H1 (cell line): ENCODE data around the gene DOC2A. TPM values are rescaled to one million over a fixed set of nuclear protein-coding genes. Genes with fewer than 3 reads are reported as not detected.

Experiments
- CTCF ChIA-PET: fragments of 300-600 bp; sonication (Branson Sonifier 250); formaldehyde crosslinking; loops from one replicate; lab custom pipeline; 2021; ENCODE audit not compliant: partially characterized antibody; lab: Charles Lee
- POLR2A ChIA-PET: fragments of 300-600 bp; sonication (Branson Sonifier 250); formaldehyde crosslinking; loops from one replicate; lab custom pipeline; 2021; ENCODE audit warnings: inconsistent platforms; ENCODE audit not compliant: partially characterized antibody; lab: Charles Lee
- DNase-seq, 2 experiments: peaks; one replicate each; pipeline versions ENCODE4 v3.0.0 to v3.0.0-alpha.2; 2010 to 2022; ENCODE audit warnings: low spot score in 2 of 2, low read depth in 1 of 2, mixed read lengths in 1 of 2
- FAIRE-seq: peaks from 2 replicates; lab custom pipeline; 2011; peaks lifted over from hg19 to GRCh38; lab: Jason Lieb, UNC
- H2AFZ ChIP-seq: 2 replicates; pipeline ENCODE4 v1.8.1; 2012; ENCODE audit warnings: low read length, inconsistent platforms
- H2AK5ac ChIP-seq: 2 replicates; pipeline ENCODE4 v1.6.1; 2013; ENCODE audit warnings: low read depth, low read length
- H2BK120ac ChIP-seq: replicated peaks from 2 replicates; pipeline ENCODE3; 2013; ENCODE audit warnings: low read depth, low read length, inconsistent platforms
- H2BK12ac ChIP-seq: 2 replicates; pipeline ENCODE4 v1.6.1; 2013; ENCODE audit warnings: low read depth, low read length
- H2BK15ac ChIP-seq: 2 replicates; pipeline ENCODE4 v1.6.1; 2013; ENCODE audit warnings: low read length
- H2BK20ac ChIP-seq: 2 replicates; pipeline ENCODE4 v1.6.1; 2013; ENCODE audit warnings: low read length
- H2BK5ac ChIP-seq: 2 replicates; pipeline ENCODE4 v1.6.1; 2013; ENCODE audit warnings: low read depth, low read length
- H3K14ac ChIP-seq: 2 replicates; pipeline ENCODE4 v1.6.1; 2013; ENCODE audit warnings: inconsistent platforms; ENCODE audit not compliant: insufficient read length
- H3K18ac ChIP-seq: 2 replicates; pipeline ENCODE4 v1.6.1; 2013; ENCODE audit warnings: low read length; ENCODE audit errors: extremely low read depth
- H3K23ac ChIP-seq: 2 replicates; pipeline ENCODE4 v1.6.1; 2013; ENCODE audit warnings: inconsistent platforms; ENCODE audit not compliant: insufficient read length
- H3K23me2 ChIP-seq: 2 replicates; pipeline ENCODE4 v1.6.1; 2013; ENCODE audit warnings: low read depth, low read length
- H3K27ac ChIP-seq: 2 replicates; pipeline ENCODE4 v1.6.1; 2011; ENCODE audit warnings: low read depth, low read length, inconsistent platforms
- H3K27me3 ChIP-seq, 4 experiments: replicated peaks in 1 of 4; 1 replicate in 1 of 4; 2 replicates in 3 of 4; pipeline versions ENCODE4 v1.6.1 to v1.8.1; 2011 to 2013; ENCODE audit warnings: low read length in 3 of 4, mild to moderate bottlenecking in 3 of 4, inconsistent platforms in 2 of 4, mixed read lengths in 2 of 4, moderate library complexity in 1 of 4; ENCODE audit not compliant: control insufficient read depth in 3 of 4, insufficient read depth in 3 of 4; ENCODE audit errors: extremely low read depth in 1 of 4
- H3K36me3 ChIP-seq, 4 experiments: 2 replicates each; pipeline versions ENCODE4 v1.6.1 to v1.8.1; 2011 to 2013; ENCODE audit warnings: mild to moderate bottlenecking in 4 of 4, low read length in 3 of 4, moderate library complexity in 2 of 4, control low read depth in 1 of 4, inconsistent platforms in 1 of 4; ENCODE audit not compliant: insufficient read depth in 4 of 4, control insufficient read depth in 2 of 4
- H3K4ac ChIP-seq: replicated peaks from 2 replicates; pipeline ENCODE3; 2013; ENCODE audit warnings: low read length, low read depth, mixed read lengths, inconsistent platforms; ENCODE audit not compliant: insufficient read length
- H3K4me1 ChIP-seq, 4 experiments: replicated peaks in 1 of 4; 1 replicate in 1 of 4; 2 replicates in 3 of 4; pipeline versions ENCODE4 v1.6.1 to v1.8.1; 2011 to 2013; ENCODE audit warnings: low read length in 3 of 4, inconsistent platforms in 2 of 4, mixed read lengths in 1 of 4; ENCODE audit not compliant: insufficient read depth in 4 of 4, control insufficient read depth in 3 of 4
- H3K4me2 ChIP-seq, 2 experiments: 2 replicates each; pipeline versions ENCODE4 v1.6.1 to v1.8.1; 2011 to 2013; ENCODE audit warnings: low read depth in 2 of 2, low read length in 2 of 2, control low read depth in 1 of 2, inconsistent platforms in 1 of 2, mild to moderate bottlenecking in 1 of 2; ENCODE audit not compliant: insufficient read depth in 1 of 2
- H3K4me3 ChIP-seq, 4 experiments: fragments of 200-600, 300-600 bp in 1 of 4; sonication (generic), shearing (Covaris generic), sonication (Bioruptor Twin) in 1 of 4; 2 replicates each; pipeline versions ENCODE4 v1.5.1 to v1.8.1; 2011 to 2016; ENCODE audit warnings: low read length in 4 of 4, low read depth in 3 of 4, control low read depth in 2 of 4, inconsistent platforms in 2 of 4, mild to moderate bottlenecking in 2 of 4, mixed read lengths in 1 of 4, moderate library complexity in 1 of 4; ENCODE audit not compliant: insufficient read depth in 2 of 4; ENCODE audit errors: extremely low read depth in 1 of 4
- H3K56ac ChIP-seq: replicated peaks from 2 replicates; pipeline ENCODE3; 2013; ENCODE audit warnings: low read depth, mild to moderate bottlenecking, mixed read lengths, low read length, inconsistent platforms; ENCODE audit not compliant: insufficient read length
- H3K79me1 ChIP-seq: 2 replicates; pipeline ENCODE4 v1.6.1; 2013; ENCODE audit warnings: low read depth, low read length, control low read depth
- H3K79me2 ChIP-seq, 2 experiments: 2 replicates each; pipeline versions ENCODE4 v1.6.1 to v1.8.1; 2012 to 2013; ENCODE audit warnings: low read length in 2 of 2, mild to moderate bottlenecking in 2 of 2, inconsistent platforms in 1 of 2; ENCODE audit not compliant: insufficient read depth in 2 of 2, control insufficient read depth in 1 of 2
- H3K9ac ChIP-seq, 4 experiments: replicated peaks in 1 of 4; 1 replicate in 1 of 4; 2 replicates in 3 of 4; pipeline versions ENCODE4 v1.6.1 to v1.8.1; 2011 to 2013; ENCODE audit warnings: low read depth in 3 of 4, low read length in 3 of 4, control low read depth in 2 of 4, mild to moderate bottlenecking in 2 of 4, moderate library complexity in 2 of 4, inconsistent platforms in 1 of 4; ENCODE audit errors: extremely low read depth in 1 of 4
- H3K9me3 ChIP-seq, 2 experiments: 2 replicates each; pipeline versions ENCODE4 v1.6.1 to v1.8.1; 2012 to 2013; ENCODE audit warnings: mild to moderate bottlenecking in 2 of 2, moderate library complexity in 2 of 2, control low read depth in 1 of 2, inconsistent platforms in 1 of 2, low read depth in 1 of 2, low read length in 1 of 2, mixed read lengths in 1 of 2; ENCODE audit not compliant: insufficient read depth in 2 of 2
- H4K20me1 ChIP-seq, 2 experiments: replicated peaks in 1 of 2; 2 replicates each; pipeline versions ENCODE3 to v1.8.1; 2011 to 2013; ENCODE audit warnings: inconsistent platforms in 2 of 2, low read length in 2 of 2, mild to moderate bottlenecking in 1 of 2; ENCODE audit not compliant: insufficient read depth in 2 of 2, control insufficient read depth in 1 of 2
- H4K5ac ChIP-seq: 2 replicates; pipeline ENCODE4 v1.6.1; 2013; ENCODE audit warnings: low read length, low read depth, mixed read lengths, inconsistent platforms; ENCODE audit not compliant: insufficient read length
- H4K8ac ChIP-seq: 2 replicates; pipeline ENCODE4 v1.8.0; 2013; ENCODE audit warnings: mild to moderate bottlenecking, moderate library complexity, low read length, inconsistent platforms; ENCODE audit not compliant: insufficient read depth; ENCODE audit errors: extremely low read depth
- H4K91ac ChIP-seq: replicated peaks from 2 replicates; pipeline ENCODE3; 2013; ENCODE audit warnings: low read length, mixed read lengths, inconsistent platforms; ENCODE audit not compliant: insufficient read length
- ASH2L ChIP-seq: fragments of 200-600, 300-600 bp; sonication (generic); IDR thresholded peaks from one replicate; pipeline ENCODE4 v1.7.1; 2017; ENCODE audit warnings: low read length
- ATF2 ChIP-seq: IDR thresholded peaks from 2 replicates; pipeline ENCODE4 v1.6.1; 2012; ENCODE audit warnings: low read length, inconsistent platforms
- BCL11A ChIP-seq, 2 experiments: IDR thresholded peaks; one replicate each; pipeline ENCODE4 v1.6.1; 2011; ENCODE audit warnings: low read depth in 2 of 2, low read length in 2 of 2, mild to moderate bottlenecking in 2 of 2
- KDM1A ChIP-seq: fragments of 200-600, 300-600 bp; sonication (generic); IDR thresholded peaks from 2 replicates; pipeline ENCODE4 v1.7.1; 2016; ENCODE audit warnings: mild to moderate bottlenecking, low read length, borderline replicate concordance
- KDM4A ChIP-seq: IDR thresholded peaks from one replicate; pipeline ENCODE4 v1.7.1; 2012; ENCODE audit warnings: low read depth, mild to moderate bottlenecking, moderate library complexity, low read length, inconsistent platforms; ENCODE audit not compliant: severe bottlenecking
- POU5F1 ChIP-seq: IDR thresholded peaks from 2 replicates; pipeline ENCODE4 v1.6.1; 2011; ENCODE audit warnings: low read depth, mild to moderate bottlenecking, low read length, moderate library complexity
- RAD21 ChIP-seq, 2 experiments: IDR thresholded peaks in 1 of 2; conservative IDR thresholded peaks in 1 of 2; 2 replicates each; pipeline ENCODE4 v1.6.1; 2011; ENCODE audit warnings: low read depth in 2 of 2, low read length in 2 of 2, improper control_type of control experiment in 1 of 2, inconsistent platforms in 1 of 2, mild to moderate bottlenecking in 1 of 2, moderate library complexity in 1 of 2
- RFX5 ChIP-seq: IDR thresholded peaks from 2 replicates; pipeline ENCODE4 v1.6.1; 2011; ENCODE audit warnings: low read depth, low read length, improper control_type of control experiment, borderline replicate concordance
- SIRT6 ChIP-seq: IDR thresholded peaks from one replicate; pipeline ENCODE4 v1.7.1; 2012; ENCODE audit warnings: low read length, inconsistent platforms
- YY1 ChIP-seq: IDR thresholded peaks from 2 replicates; pipeline ENCODE4 v1.6.1; 2011; ENCODE audit warnings: low read depth, mild to moderate bottlenecking, low read length
- WGBS, 2 experiments: shearing (Covaris generic) in 1 of 2; methylation state at CpG; one replicate each; pipeline versions ENCODE4 v1.1.6 to v1.1.7; 2013 to 2015; ENCODE audit warnings: low lambda C conversion rate in 2 of 2, mixed read lengths in 2 of 2, inconsistent platforms in 1 of 2, low coverage in 1 of 2, missing lambda C conversion rate in 1 of 2; ENCODE audit not compliant: insufficient replicate concordance in 2 of 2, insufficient coverage in 1 of 2, insufficient read length in 1 of 2; ENCODE audit errors: extremely low coverage in 1 of 2, missing lambda C conversion rate in 1 of 2; 5-methylcytosine and 5-hydroxymethylcytosine counted together
- polyA plus RNA-seq, 7 experiments: library from polyadenylated mRNA; depleted of rRNA in 3 of 7; stranded (reverse) in 5 of 7; unstranded in 2 of 7; fragments of >200 nt in 5 of 7; fragments of 200-250 nt in 2 of 7; gene quantifications; 1 replicate in 5 of 7; 2 replicates in 1 of 7; 4 replicates in 1 of 7; pipeline versions ENCODE4 v1.2.1 to v1.2.3, GENCODE V29; 2011 to 2013; ENCODE audit warnings: missing spikeins in 2 of 7, mixed read lengths in 2 of 7
- total RNA-seq: library from RNA; stranded (reverse); fragmentation: NEBNext Ultra II Directional; extraction: Animal tissue kit (Norgen Biotek cat#: 25700); gene quantifications from 2 replicates; pipeline ENCODE4 v1.2.1, GENCODE V29; 2021

DOC2A gene
- total and polyA plus RNA-seq, 2 of the 8 experiments (the other 6 are each of a cell fraction or from before 2014, with no cell fraction given): 13.9 to 20.7 TPM

- Histone ChIP-seq H3K9me3 (no peaks in the 10 kb centered on the region), H3K9ac (no peak overlapping the region), H2BK20ac (no peak overlapping the region), H3K4me3 (no peak overlapping the region), H3K56ac (no peak overlapping the region), H3K4ac (no peak overlapping the region), H2BK15ac (no peak overlapping the region), H3K4me1 (peaks cover 0 to 21% (median 11%) of the 10 kb centered on the region in 4 experiments; a peak in 6 of 7 replicates), H2AFZ (no peak overlapping the region), H3K27ac (no peak overlapping the region), H3K18ac (no peak overlapping the region), H3K23ac (no peak overlapping the region), H2AK5ac (no peak overlapping the region), H3K23me2 (peaks cover 12% of the 10 kb centered on the region; the same call in 1 of the 2 replicates), H2BK120ac (no peak overlapping the region), H4K8ac (peak overlapping the region; percentile 74), H3K14ac (no peak overlapping the region), H4K91ac (no peak overlapping the region), H3K79me1 (no peaks in the 10 kb centered on the region), H3K27me3 (peaks cover 0 to 17% (median 10%) of the 10 kb centered on the region in 4 experiments; a peak in 4 of 7 replicates), H4K5ac (no peak overlapping the region), H3K4me2 (no peak overlapping the region), H2BK12ac (no peak overlapping the region), H3K79me2 (no peaks in the 10 kb centered on the region), H2BK5ac (no peak overlapping the region), H3K36me3 (peaks cover 0 to 10% (median 5%) of the 10 kb centered on the region in 4 experiments; a peak in 5 of 8 replicates), H4K20me1 (peaks cover 3 to 7% of the 10 kb centered on the region in 2 experiments)
- FAIRE-seq (no peak), DNase-seq (no peak)
- ChIA-PET CTCF (interaction anchor here (0.6 to 3.2 kb wide), 9 partner anchors 8 to 306 kb away, joined by 3 to 10 read pairs (median 7); partner anchors contain the start of genes INO80E and TBX6), POLR2A (interaction anchor here (0.7 to 4.9 kb wide), 13 partner anchors 8 to 198 kb away, joined by 3 to 34 read pairs (median 4); partner anchors contain the start of genes C16orf92, HIRIP3, INO80E and KCTD13)
- 98% methylated on average over 27 of the region's 34 CpGs; no CpG with 5 or more reads in 1 of the 2 experiments for WGBS, 2 experiments
- TF ChIP-seq RAD21 (IDR thresholded peaks at IDR 0.05 in 1 of 2, conservative IDR thresholded peaks at IDR 0.05 in 1 of 2; ENCODE audit: low read depth in 2 of 2, low read length in 2 of 2) (no peak), KDM4A (no peak), SIRT6 (no peak), ASH2L (no peak), BCL11A (IDR thresholded peaks at IDR 0.05; ENCODE audit: low read depth in 2 of 2, low read length in 2 of 2) (no peak), POU5F1 (no peak), KDM1A (no peak), ATF2 (no peak), RFX5 (no peak), YY1 (no peak)
Measured at GRCh38 chr16:30006659-30007377, 4.0 kb downstream of the DOC2A start.
